ENCODE results near the gene TMEM205. TPM values are rescaled to one million over a fixed set of nuclear protein-coding genes. Genes with fewer than 3 reads are reported as not detected.

Gene TMEM205
- total and polyA plus RNA-seq, 2 of the 13 experiments (the other 11 are each of a cell fraction or from before 2014, with no cell fraction given), result 45.5 to 98.7 TPM

GRCh38 chr19:11382898-11383705 is 37.0 kb upstream of the TMEM205 start (continued):
- TF ChIP-seq NCOA5 (CRISPR knock-in tag; IDR thresholded peaks at IDR 0.05) (no peak), ZBTB7B (CRISPR knock-in tag; IDR thresholded peaks at IDR 0.05) (peak; percentile 85), ELF1 (CRISPR knock-in tag; IDR thresholded peaks at IDR 0.05) (no peak), ZNF225 (CRISPR knock-in tag; IDR thresholded peaks at IDR 0.05) (0 out of 2 replicates have a peak, but pooled peaks have one; percentile 30), SALL2 (CRISPR knock-in tag; IDR thresholded peaks at IDR 0.05) (peak; percentile 43; the same call in 1 of the 2 replicates), ZNF414 (CRISPR knock-in tag; IDR thresholded peaks at IDR 0.05) (0 out of 2 replicates have a peak, but pooled peaks have one; percentile 31), ZNF275 (CRISPR knock-in tag; IDR thresholded peaks at IDR 0.05; ENCODE audit: borderline replicate concordance) (0 out of 2 replicates have a peak, but pooled peaks have one; percentile 2), ZNF572 (CRISPR knock-in tag; IDR thresholded peaks at IDR 0.05) (0 out of 2 replicates have a peak, but pooled peaks have one; percentile 71), CBFB (CRISPR knock-in tag; IDR thresholded peaks at IDR 0.05) (0 out of 2 replicates have a peak, but pooled peaks have one; percentile 29), BRD4 (CRISPR knock-in tag; IDR thresholded peaks at IDR 0.05) (peak; percentile 60; the same call in 1 of the 2 replicates), ZBTB10 (CRISPR knock-in tag; IDR thresholded peaks at IDR 0.05; ENCODE audit: borderline replicate concordance) (0 out of 2 replicates have a peak, but pooled peaks have one; percentile 22), U2AF2 (IDR thresholded peaks at IDR 0.05; ENCODE audit: low read depth, low read length) (no peak), ZNF503 (CRISPR knock-in tag; IDR thresholded peaks at IDR 0.05) (0 out of 2 replicates have a peak, but pooled peaks have one; percentile 23), RELA (CRISPR knock-in tag; IDR thresholded peaks at IDR 0.05) (0 out of 2 replicates have a peak, but pooled peaks have one; percentile 72), MED13 (CRISPR knock-in tag; IDR thresholded peaks at IDR 0.05) (no peak), ZNF609 (CRISPR knock-in tag; IDR thresholded peaks at IDR 0.05; ENCODE audit: borderline replicate concordance) (peak; percentile 32; the same call in 1 of the 2 replicates), KAT8 (CRISPR knock-in tag; IDR thresholded peaks at IDR 0.05) (no peak)
